Stimulated activated CD8-positive, alpha-beta memory T cell treated with anti-CD3 and anti-CD28 coated beads, Interleukin-12 subunit alpha, Interleukin-12 subunit beta, amount 100 ng/mL, for 4 hours (primary cell): ENCODE data around the gene CCL21.

Experiments used
- DNase-seq: peaks from one replicate; pipeline ENCODE4 v3.0.0-alpha.2; 2020; ENCODE audit warnings: low read depth

Gene CCL21

GRCh38 chr9:34674440-34674839, 35.5 kb downstream of the CCL21 start:
- no peak for DNase-seq

GRCh38 chr9:34671307-34671706, 38.6 kb downstream of the CCL21 start:
- DNase-seq: no peak

GRCh38 chr9:34669809-34670562, 40.0 kb downstream of the CCL21 start:
- no peak for DNase-seq

GRCh38 chr9:34665381-34666250, 44.3 kb downstream of the CCL21 start:
- peak; percentile 76 for DNase-seq

- DNase-seq: no peak
Observed at GRCh38 chr9:34665067-34665380, 44.9 kb downstream of the CCL21 start.

GRCh38 chr9:34664281-34665066, 45.5 kb downstream of the CCL21 start:
- DNase-seq: peak; percentile 13

- no peak for DNase-seq
Observed at GRCh38 chr9:34663303-34663605, 46.7 kb downstream of the CCL21 start.

- DNase-seq: no peak
Observed at GRCh38 chr9:34662526-34663302, 47.2 kb downstream of the CCL21 start, which contains the start of gene CCL27. CCL27 (minus strand) TSS chr9:34662657; CDS start chr9:34662633, 24 bp downstream.

GRCh38 chr9:34659592-34660253, 50.2 kb downstream of the CCL21 start:
- no peak for DNase-seq
